ENCODE data around the gene OVCH1. TPM values are rescaled to one million over a fixed set of nuclear protein-coding genes. Genes with fewer than 3 reads are reported as not detected.

The OVCH1 gene
- total and polyA plus RNA-seq, 10 of the 15 experiments (the other 5 are each of a cell fraction or from before 2014, with no cell fraction given) = 0.15 TPM; not detected in 9

DNA sequence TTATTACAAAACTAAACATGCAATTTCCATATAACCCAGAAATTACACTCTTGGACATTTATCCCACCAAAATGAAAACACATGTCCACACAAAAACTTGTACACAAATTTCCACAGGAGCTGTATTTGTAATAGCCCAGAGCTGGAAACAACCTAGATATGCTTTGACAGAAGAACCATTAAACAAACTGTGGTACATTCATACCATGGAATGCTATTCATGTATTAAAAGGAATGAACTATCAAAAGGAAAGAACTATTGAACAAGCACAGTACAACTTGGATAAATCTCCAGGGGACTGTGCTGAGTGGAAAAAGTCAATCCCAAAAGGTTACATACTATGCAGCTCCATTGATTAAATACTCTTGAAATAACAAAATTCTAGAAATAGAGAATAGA is 80.7 kb downstream of the OVCH1 start (continued):
- TF ChIP-seq SMC3 (IDR thresholded peaks at IDR 0.05; ENCODE audit: borderline replicate concordance, low read length) (no peak), WRNIP1 (IDR thresholded peaks at IDR 0.05; ENCODE audit: borderline replicate concordance, low read depth, low read length) (no peak), SIX5 (IDR thresholded peaks at IDR 0.05; ENCODE audit: low read depth, low read length, severe bottlenecking) (no peak)
- TF ChIP-seq, protein P1, sequence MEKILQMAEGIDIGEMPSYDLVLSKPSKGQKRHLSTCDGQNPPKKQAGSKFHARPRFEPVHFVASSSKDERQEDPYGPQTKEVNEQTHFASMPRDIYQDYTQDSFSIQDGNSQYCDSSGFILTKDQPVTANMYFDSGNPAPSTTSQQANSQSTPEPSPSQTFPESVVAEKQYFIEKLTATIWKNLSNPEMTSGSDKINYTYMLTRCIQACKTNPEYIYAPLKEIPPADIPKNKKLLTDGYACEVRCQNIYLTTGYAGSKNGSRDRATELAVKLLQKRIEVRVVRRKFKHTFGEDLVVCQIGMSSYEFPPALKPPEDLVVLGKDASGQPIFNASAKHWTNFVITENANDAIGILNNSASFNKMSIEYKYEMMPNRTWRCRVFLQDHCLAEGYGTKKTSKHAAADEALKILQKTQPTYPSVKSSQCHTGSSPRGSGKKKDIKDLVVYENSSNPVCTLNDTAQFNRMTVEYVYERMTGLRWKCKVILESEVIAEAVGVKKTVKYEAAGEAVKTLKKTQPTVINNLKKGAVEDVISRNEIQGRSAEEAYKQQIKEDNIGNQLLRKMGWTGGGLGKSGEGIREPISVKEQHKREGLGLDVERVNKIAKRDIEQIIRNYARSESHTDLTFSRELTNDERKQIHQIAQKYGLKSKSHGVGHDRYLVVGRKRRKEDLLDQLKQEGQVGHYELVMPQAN (conservative IDR thresholded peaks at IDR 0.05) = no peak
- TF ChIP-seq, protein P2, sequence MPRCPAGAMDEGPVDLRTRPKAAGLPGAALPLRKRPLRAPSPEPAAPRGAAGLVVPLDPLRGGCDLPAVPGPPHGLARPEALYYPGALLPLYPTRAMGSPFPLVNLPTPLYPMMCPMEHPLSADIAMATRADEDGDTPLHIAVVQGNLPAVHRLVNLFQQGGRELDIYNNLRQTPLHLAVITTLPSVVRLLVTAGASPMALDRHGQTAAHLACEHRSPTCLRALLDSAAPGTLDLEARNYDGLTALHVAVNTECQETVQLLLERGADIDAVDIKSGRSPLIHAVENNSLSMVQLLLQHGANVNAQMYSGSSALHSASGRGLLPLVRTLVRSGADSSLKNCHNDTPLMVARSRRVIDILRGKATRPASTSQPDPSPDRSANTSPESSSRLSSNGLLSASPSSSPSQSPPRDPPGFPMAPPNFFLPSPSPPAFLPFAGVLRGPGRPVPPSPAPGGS (IDR thresholded peaks at IDR 0.05; ENCODE audit: borderline replicate concordance, insufficient read depth, low read depth, low read length, poor library complexity, severe bottlenecking) = no peak
- TF ChIP-seq, protein P3, sequence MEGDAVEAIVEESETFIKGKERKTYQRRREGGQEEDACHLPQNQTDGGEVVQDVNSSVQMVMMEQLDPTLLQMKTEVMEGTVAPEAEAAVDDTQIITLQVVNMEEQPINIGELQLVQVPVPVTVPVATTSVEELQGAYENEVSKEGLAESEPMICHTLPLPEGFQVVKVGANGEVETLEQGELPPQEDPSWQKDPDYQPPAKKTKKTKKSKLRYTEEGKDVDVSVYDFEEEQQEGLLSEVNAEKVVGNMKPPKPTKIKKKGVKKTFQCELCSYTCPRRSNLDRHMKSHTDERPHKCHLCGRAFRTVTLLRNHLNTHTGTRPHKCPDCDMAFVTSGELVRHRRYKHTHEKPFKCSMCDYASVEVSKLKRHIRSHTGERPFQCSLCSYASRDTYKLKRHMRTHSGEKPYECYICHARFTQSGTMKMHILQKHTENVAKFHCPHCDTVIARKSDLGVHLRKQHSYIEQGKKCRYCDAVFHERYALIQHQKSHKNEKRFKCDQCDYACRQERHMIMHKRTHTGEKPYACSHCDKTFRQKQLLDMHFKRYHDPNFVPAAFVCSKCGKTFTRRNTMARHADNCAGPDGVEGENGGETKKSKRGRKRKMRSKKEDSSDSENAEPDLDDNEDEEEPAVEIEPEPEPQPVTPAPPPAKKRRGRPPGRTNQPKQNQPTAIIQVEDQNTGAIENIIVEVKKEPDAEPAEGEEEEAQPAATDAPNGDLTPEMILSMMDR (IDR thresholded peaks at IDR 0.05 in 2 of 3, conservative IDR thresholded peaks at IDR 0.05 in 1 of 3; ENCODE audit: control insufficient read depth in 2 of 3, extremely low read depth in 1 of 3, insufficient read depth in 1 of 3, low read depth in 3 of 3, low read length in 3 of 3) = no peak

DNA sequence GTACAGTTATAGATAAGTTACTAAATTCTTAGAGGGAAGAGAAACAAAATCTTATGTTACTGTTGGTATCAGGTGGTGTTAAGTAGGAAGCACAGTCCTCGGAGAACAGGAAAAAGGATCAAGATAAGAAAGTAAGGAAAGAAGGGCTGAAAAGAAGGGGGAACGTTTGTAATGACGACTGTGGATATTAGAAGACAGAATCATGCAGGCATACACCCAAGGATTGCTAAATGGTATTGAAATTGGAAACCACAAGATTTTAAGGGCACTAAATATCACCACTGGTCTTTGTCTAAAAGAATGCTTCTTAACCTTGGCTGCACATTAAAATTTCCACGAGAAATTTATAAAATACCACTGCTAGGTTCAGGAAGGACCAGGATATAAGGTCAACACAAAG is 82.4 kb downstream of the OVCH1 start:
- intact Hi-C loops (cut with micrococcal nuclease; ENCODE audit: unreplicated experiment) = no loop called here
- DNase-seq (ENCODE audit: low read depth, low spot score) = no peak
- no peak overlapping the region for H3K27ac ChIP-seq (ENCODE audit: control insufficient read depth, insufficient read depth)
- SMC1A ChIA-PET (ENCODE audit: uncharacterized antibody, unreplicated experiment) = no interaction called here
- no peak for ATAC-seq
- H3K9me3 ChIP-seq (replicated peaks; ENCODE audit: control insufficient read depth, insufficient read depth, low read length) = no peaks in the 10 kb centered on the region
- H3K27me3 ChIP-seq (replicated peaks in 1 of 2; ENCODE audit: control insufficient read depth in 2 of 2, insufficient read depth in 2 of 2, low read length in 1 of 2) = no peaks in the 10 kb centered on the region
- WGBS (ENCODE audit: insufficient coverage, insufficient replicate concordance, low lambda C conversion rate, missing lambda C conversion rate) = 6% methylated on average over 4 of the region's 4 CpGs
- H3K4me2 ChIP-seq (ENCODE audit: control insufficient read depth, insufficient read depth) = no peak overlapping the region
- H3K9ac ChIP-seq (ENCODE audit: control insufficient read depth, insufficient read depth, low read length) = no peak overlapping the region
- H3K36me3 ChIP-seq (ENCODE audit: control insufficient read depth in 2 of 2, insufficient read depth in 2 of 2, low read length in 1 of 2) = no peaks in the 10 kb centered on the region
- H3K4me1 ChIP-seq (ENCODE audit: control insufficient read depth, insufficient read depth, low read length) = no peaks in the 10 kb centered on the region
- no peaks in the 10 kb centered on the region for H3K79me2 ChIP-seq (ENCODE audit: control insufficient read depth, insufficient read depth, low read length)
- in situ Hi-C loops (cut with MboI) = no loop called here
- TF ChIP-seq RAD21 (IDR thresholded peaks at IDR 0.05; ENCODE audit: insufficient read depth, low read depth, low read length) = no peak
- TF ChIP-seq ASH2L (IDR thresholded peaks at IDR 0.05; ENCODE audit: borderline replicate concordance, low read depth) = no peak
- TF ChIP-seq, protein P4, sequence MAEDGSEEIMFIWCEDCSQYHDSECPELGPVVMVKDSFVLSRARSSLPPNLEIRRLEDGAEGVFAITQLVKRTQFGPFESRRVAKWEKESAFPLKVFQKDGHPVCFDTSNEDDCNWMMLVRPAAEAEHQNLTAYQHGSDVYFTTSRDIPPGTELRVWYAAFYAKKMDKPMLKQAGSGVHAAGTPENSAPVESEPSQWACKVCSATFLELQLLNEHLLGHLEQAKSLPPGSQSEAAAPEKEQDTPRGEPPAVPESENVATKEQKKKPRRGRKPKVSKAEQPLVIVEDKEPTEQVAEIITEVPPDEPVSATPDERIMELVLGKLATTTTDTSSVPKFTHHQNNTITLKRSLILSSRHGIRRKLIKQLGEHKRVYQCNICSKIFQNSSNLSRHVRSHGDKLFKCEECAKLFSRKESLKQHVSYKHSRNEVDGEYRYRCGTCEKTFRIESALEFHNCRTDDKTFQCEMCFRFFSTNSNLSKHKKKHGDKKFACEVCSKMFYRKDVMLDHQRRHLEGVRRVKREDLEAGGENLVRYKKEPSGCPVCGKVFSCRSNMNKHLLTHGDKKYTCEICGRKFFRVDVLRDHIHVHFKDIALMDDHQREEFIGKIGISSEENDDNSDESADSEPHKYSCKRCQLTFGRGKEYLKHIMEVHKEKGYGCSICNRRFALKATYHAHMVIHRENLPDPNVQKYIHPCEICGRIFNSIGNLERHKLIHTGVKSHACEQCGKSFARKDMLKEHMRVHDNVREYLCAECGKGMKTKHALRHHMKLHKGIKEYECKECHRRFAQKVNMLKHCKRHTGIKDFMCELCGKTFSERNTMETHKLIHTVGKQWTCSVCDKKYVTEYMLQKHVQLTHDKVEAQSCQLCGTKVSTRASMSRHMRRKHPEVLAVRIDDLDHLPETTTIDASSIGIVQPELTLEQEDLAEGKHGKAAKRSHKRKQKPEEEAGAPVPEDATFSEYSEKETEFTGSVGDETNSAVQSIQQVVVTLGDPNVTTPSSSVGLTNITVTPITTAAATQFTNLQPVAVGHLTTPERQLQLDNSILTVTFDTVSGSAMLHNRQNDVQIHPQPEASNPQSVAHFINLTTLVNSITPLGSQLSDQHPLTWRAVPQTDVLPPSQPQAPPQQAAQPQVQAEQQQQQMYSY (CRISPR knock-in tag; IDR thresholded peaks at IDR 0.05) = no peak
- no peak for TF ChIP-seq SIN3A (IDR thresholded peaks at IDR 0.05; ENCODE audit: low read depth, low read length)
- no peak for TF ChIP-seq NFYB (IDR thresholded peaks at IDR 0.05; ENCODE audit: insufficient read depth, low read depth, low read length)
- no peak overlapping the region for H2AFZ ChIP-seq (ENCODE audit: control insufficient read depth, low read depth, low read length)
- RAD21 ChIA-PET (ENCODE audit: unreplicated experiment) = interaction anchor here (2.1 kb wide), 1 partner anchor 12 kb away, joined by 6 read pairs; no protein-coding TSS in a partner anchor
- POLR2A ChIA-PET = no interaction called here
- H4K20me1 ChIP-seq (ENCODE audit: control insufficient read depth, insufficient read depth) = no peaks in the 10 kb centered on the region
- H3K4me3 ChIP-seq = no peak overlapping the region
- CTCF ChIA-PET = interaction anchor here (1.1 kb wide), 1 partner anchor 13 kb away, joined by 3 read pairs; no protein-coding TSS in a partner anchor
- BruUV-seq (replicated peaks) = no TSS peak
- no peak for FAIRE-seq

Measured in GM12878 (cell line).